Measurements from ENCODE around the gene CREBBP. TPM values are rescaled to one million over a fixed set of nuclear protein-coding genes. Genes with fewer than 3 reads are reported as not detected.

The CREBBP gene
- total RNA-seq, 2 donors from 2014 or later = 35.3 to 57.7 TPM

- peaks cover 11% of the 10 kb centered on the region for H3K4me1 ChIP-seq
- ATAC-seq (no peak), DNase-seq (no peak)
- intact Hi-C loops (cut with DNase I) = no loop called here
- peaks cover 0 to 15% of the 10 kb centered on the region in 2 donors for H3K36me3 ChIP-seq (replicated peaks in 1 of 2; ENCODE audit: insufficient read depth in 1 of 2, low read depth in 2 of 2)
- 85 to 86% methylated on average over 5 of the region's 5 CpGs for WGBS, 2 donors
- H3K9me3 ChIP-seq = no peaks in the 10 kb centered on the region
- no peak overlapping the region for H3K4me3 ChIP-seq
- TF ChIP-seq POLR2A (IDR thresholded peaks at IDR 0.05) (no peak), CTCF (IDR thresholded peaks at IDR 0.05) (no peak)
- no peak overlapping the region for H3K27ac ChIP-seq
- no peaks in the 10 kb centered on the region for H3K27me3 ChIP-seq
Observed at GRCh38 chr16:3754772-3755171, 125.7 kb downstream of the CREBBP start.

- intact Hi-C loops (cut with DNase I) = no loop called here
- peaks cover 11% of the 10 kb centered on the region for H3K4me1 ChIP-seq
- peaks cover 0 to 15% of the 10 kb centered on the region in 2 donors for H3K36me3 ChIP-seq (replicated peaks in 1 of 2; ENCODE audit: insufficient read depth in 1 of 2, low read depth in 2 of 2)
- 87 to 93% methylated on average over 4 of the region's 4 CpGs for WGBS, 2 donors
- TF ChIP-seq CTCF (IDR thresholded peaks at IDR 0.05) (no peak), POLR2A (IDR thresholded peaks at IDR 0.05) (no peak)
- H3K4me3 ChIP-seq = no peak overlapping the region
- DNase-seq (no peak), ATAC-seq (no peak)
- no peaks in the 10 kb centered on the region for H3K9me3 ChIP-seq
- H3K27me3 ChIP-seq = no peaks in the 10 kb centered on the region
- H3K27ac ChIP-seq = no peak overlapping the region
Observed at GRCh38 chr16:3754081-3754703, 126.3 kb downstream of the CREBBP start.

- no peak for TF ChIP-seq CTCF (IDR thresholded peaks at IDR 0.05)
- TF ChIP-seq POLR2A (IDR thresholded peaks at IDR 0.05) = no peak
- Histone ChIP-seq H3K27ac (no peak overlapping the region), H3K4me1 (peaks cover 11% of the 10 kb centered on the region), H3K4me3 (no peak overlapping the region), H3K27me3 (no peaks in the 10 kb centered on the region), H3K36me3 (replicated peaks in 1 of 2; ENCODE audit: insufficient read depth in 1 of 2, low read depth in 2 of 2) (peaks cover 0 to 15% of the 10 kb centered on the region in 2 donors), H3K9me3 (no peaks in the 10 kb centered on the region)
- WGBS, 2 donors = 92 to 94% methylated on average over 15 of the region's 15 CpGs
- ATAC-seq (no peak), DNase-seq (no peak)
- intact Hi-C loops (cut with DNase I) = no loop called here
Observed at GRCh38 chr16:3752984-3753383, 127.5 kb downstream of the CREBBP start.

- intact Hi-C loops (cut with DNase I) = no loop called here
- no peaks in the 10 kb centered on the region for H3K9me3 ChIP-seq
- WGBS, 2 donors = 90 to 91% methylated on average over 8 of the region's 8 CpGs
- H3K36me3 ChIP-seq (replicated peaks in 1 of 2; ENCODE audit: insufficient read depth in 1 of 2, low read depth in 2 of 2) = peaks cover 0 to 8% of the 10 kb centered on the region in 2 donors
- H3K27ac ChIP-seq = no peak overlapping the region
- DNase-seq (no peak), ATAC-seq (no peak)
- H3K4me3 ChIP-seq = no peak overlapping the region
- H3K27me3 ChIP-seq = no peaks in the 10 kb centered on the region
- H3K4me1 ChIP-seq = peaks cover 11% of the 10 kb centered on the region
- TF ChIP-seq POLR2A (IDR thresholded peaks at IDR 0.05) (no peak), CTCF (IDR thresholded peaks at IDR 0.05) (no peak)
Observed at GRCh38 chr16:3751878-3752277, 128.6 kb downstream of the CREBBP start.

- no peak overlapping the region for H3K27ac ChIP-seq
- 52 to 66% methylated on average over 4 to 5 of the region's 5 CpGs for WGBS, 2 donors
Observed at GRCh38 chr16:3748307-3748706, 132.2 kb downstream of the CREBBP start.

More at GRCh38 chr16:3748307-3748706, 132.2 kb downstream of the CREBBP start:
- ATAC-seq = no peak
- H3K4me3 ChIP-seq = no peak overlapping the region
- peak in 1 of 4 donors; percentile 35 for DNase-seq
- peaks cover 13% of the 10 kb centered on the region for H3K4me1 ChIP-seq
- no peaks in the 10 kb centered on the region for H3K9me3 ChIP-seq
- intact Hi-C loops (cut with DNase I) = no loop called here
- peaks cover 4 to 5% of the 10 kb centered on the region in 2 donors for H3K36me3 ChIP-seq (replicated peaks in 1 of 2; ENCODE audit: insufficient read depth in 1 of 2, low read depth in 2 of 2)
- no peak for TF ChIP-seq CTCF (IDR thresholded peaks at IDR 0.05)
- TF ChIP-seq POLR2A (IDR thresholded peaks at IDR 0.05) = no peak
- no peaks in the 10 kb centered on the region for H3K27me3 ChIP-seq
